Lung (tissue), 12 donors: ENCODE data around the gene DCLK2. TPM values are rescaled to one million over a fixed set of nuclear protein-coding genes. Genes with fewer than 3 reads are reported as not detected.

Experiments used
- ATAC-seq: fragments of 200-7000 bp; cut with Tn5 transposase; one replicate; pipeline ENCODE4 v1.9.1; 2020; ENCODE audit warnings: moderate number of reproducible peaks; ENCODE audit not compliant: insufficient read depth, low FRiP score
- DNase-seq, 3 donors: peaks; one replicate each; pipeline ENCODE4 v3.0.0-alpha.2; 2013 to 2017
- H3K27ac ChIP-seq, 2 donors: one replicate each; pipeline ENCODE4 v1.5.1; 2013; ENCODE audit warnings: mild to moderate bottlenecking in 2 of 2, moderate library complexity in 2 of 2, control low read depth in 1 of 2, inconsistent platforms in 1 of 2, low read depth in 1 of 2, low read length in 1 of 2
- H3K27me3 ChIP-seq, 3 donors: one replicate each; pipeline ENCODE4 v1.5.1; 2013; ENCODE audit warnings: low read length in 2 of 3; ENCODE audit not compliant: control insufficient read depth in 3 of 3, insufficient read depth in 3 of 3
- H3K36me3 ChIP-seq, 4 donors: one replicate each; pipeline ENCODE4 v1.5.1; 2013; ENCODE audit warnings: low read length in 4 of 4, mild to moderate bottlenecking in 1 of 4, moderate library complexity in 1 of 4; ENCODE audit not compliant: control insufficient read depth in 4 of 4, insufficient read depth in 4 of 4
- H3K4me1 ChIP-seq, 5 donors: one replicate each; pipeline ENCODE4 v1.5.1; 2013; ENCODE audit warnings: low read length in 5 of 5, mild to moderate bottlenecking in 2 of 5, moderate library complexity in 1 of 5; ENCODE audit not compliant: control insufficient read depth in 5 of 5, insufficient read depth in 5 of 5
- H3K4me3 ChIP-seq: one replicate; pipeline ENCODE4 v1.5.1; 2013; ENCODE audit warnings: mild to moderate bottlenecking, control low read depth, moderate library complexity
- H3K9ac ChIP-seq, 2 donors: one replicate each; pipeline ENCODE4 v1.5.1; 2013; ENCODE audit warnings: low read length in 2 of 2, control low read depth in 1 of 2; ENCODE audit not compliant: insufficient read depth in 1 of 2
- H3K9me3 ChIP-seq, 4 donors: one replicate each; pipeline ENCODE4 v1.5.1; 2013; ENCODE audit warnings: low read length in 3 of 4, mild to moderate bottlenecking in 1 of 4, moderate library complexity in 1 of 4; ENCODE audit not compliant: control insufficient read depth in 4 of 4, insufficient read depth in 3 of 4
- CTCF ChIP-seq: IDR thresholded peaks from 2 replicates; pipeline ENCODE4 v1.5.1; 2012; ENCODE audit warnings: mild to moderate bottlenecking; ENCODE audit errors: control extremely low read depth, extremely low read depth
- WGBS, 2 donors: extraction: QIAGEN DNeasy Blood & Tissue Kit; methylation state at CpG; one replicate each; pipeline ENCODE4 v1.1.7; 2013; 5-methylcytosine and 5-hydroxymethylcytosine counted together
- polyA plus RNA-seq, 2 donors: library from polyadenylated mRNA; stranded (reverse); fragments of 200-250 nt; gene quantifications; one replicate each; pipeline ENCODE4 v1.2.1, GENCODE V29; 2013
- total RNA-seq, 2 donors: library from RNA; depleted of rRNA in 1 of 2; stranded (reverse); fragments of >200 nt in 1 of 2; gene quantifications; one replicate each; pipeline ENCODE4 v1.2.1, GENCODE V29; 2014 to 2021
- donor health status: control.
- donor health status: control.
- donor health status: Bipolar disorder and iron deficiency.
- donor health status: healthy.
- donor health status: DM: yes; HTN: yes; CAD: no.

The DCLK2 gene
- total and polyA plus RNA-seq, 4 donors = 1.4 to 11.8 (median 2.7) TPM

GRCh38 chr4:150142831-150143230 lies 64.6 kb downstream of the DCLK2 start:
- no peak for TF ChIP-seq CTCF

GRCh38 chr4:150145090-150145945 lies 67.1 kb downstream of the DCLK2 start:
- Histone ChIP-seq H3K4me3 (no peak overlapping the region), H3K36me3 (no peaks in the 10 kb centered on the region), H3K9me3 (no peaks in the 10 kb centered on the region), H3K9ac (no peak overlapping the region), H3K27ac (no peak overlapping the region), H3K4me1 (peaks cover 0 to 14% (median 0%) of the 10 kb centered on the region in 5 donors), H3K27me3 (no peaks in the 10 kb centered on the region)
- no peak for TF ChIP-seq CTCF
- peak in 1 of 3 donors; percentile 33 for DNase-seq
- ATAC-seq = peak; percentile 36
- 55 to 72% methylated on average over 1 of the region's 1 CpG for WGBS, 2 donors

More at GRCh38 chr4:150142831-150143230, 64.6 kb downstream of the DCLK2 start:
- H3K36me3 ChIP-seq = no peaks in the 10 kb centered on the region
- ATAC-seq = no peak
- H3K4me1 ChIP-seq = peaks cover 0 to 7% (median 0%) of the 10 kb centered on the region in 5 donors
- no peak overlapping the region for H3K4me3 ChIP-seq
- H3K9ac ChIP-seq = no peak overlapping the region
- no peaks in the 10 kb centered on the region for H3K27me3 ChIP-seq
- no peaks in the 10 kb centered on the region for H3K9me3 ChIP-seq
- no peak overlapping the region for H3K27ac ChIP-seq
- DNase-seq = no peak
- 97 to 98% methylated on average over 1 of the region's 1 CpG for WGBS, 2 donors

GRCh38 chr4:150145946-150146340 lies 67.7 kb downstream of the DCLK2 start:
- DNase-seq (no peak), ATAC-seq (no peak)
- Histone ChIP-seq H3K4me3 (no peak overlapping the region), H3K4me1 (peaks cover 0 to 12% (median 0%) of the 10 kb centered on the region in 5 donors), H3K27ac (no peak overlapping the region), H3K27me3 (no peaks in the 10 kb centered on the region), H3K36me3 (no peaks in the 10 kb centered on the region), H3K9ac (no peak overlapping the region), H3K9me3 (no peaks in the 10 kb centered on the region)
- WGBS, 2 donors = 80 to 87% methylated on average over 1 of the region's 1 CpG
- no peak for TF ChIP-seq CTCF
